HepG2 (cell line): Measurements from ENCODE around the gene SLC22A23. TPM values are rescaled to one million over a fixed set of nuclear protein-coding genes. Genes with fewer than 3 reads are reported as not detected.

Experiments used
- ATAC-seq: fragments of 200-7000 bp; cut with Tn5 transposase; 3 replicates; pipeline ENCODE4 v1.9.1; 2020; ENCODE audit warnings: mild to moderate bottlenecking, moderate library complexity
- BruUV-seq: library from RNA; stranded (reverse); fragments of 400-500 nt; replicated peaks from 2 replicates; lab custom pipeline; 2021; lab: Mats Ljungman, UMichigan
- CTCF ChIA-PET: fragments of 300-600 bp; formaldehyde crosslinking; extraction: SDS; loops from one replicate; lab custom pipeline; 2021; ENCODE audit warnings: low total read pairs, inconsistent platforms, low intra/inter-chr PET ratio; lab: Yijun Ruan, JAX
- POLR2A ChIA-PET: fragments of 350-600 bp; sonication (Branson Sonifier 250); formaldehyde crosslinking; loops from one replicate; lab custom pipeline; 2020; ENCODE audit warnings: antibody characterized with exemption, inconsistent platforms; lab: Yijun Ruan, JAX
- DNase-seq: peaks from one replicate; pipeline ENCODE4 v3.0.0-alpha.2; 2015; ENCODE audit warnings: low spot score
- FAIRE-seq: peaks from 3 replicates; lab custom pipeline; 2011; peaks lifted over from hg19 to GRCh38; lab: Jason Lieb, UNC
- H2AFZ ChIP-seq: one replicate; pipeline ENCODE4 v1.6.1; 2011; ENCODE audit warnings: low read length, inconsistent platforms
- H3K27ac ChIP-seq: fragments of 300-600 bp; 3 replicates; pipeline ENCODE4 v1.8.0; 2011; ENCODE audit warnings: mixed run types, mild to moderate bottlenecking, mixed read lengths, low read length, inconsistent platforms; ENCODE audit not compliant: insufficient read depth; ENCODE audit errors: extremely low read length
- H3K27me3 ChIP-seq, 2 experiments: fragments of 200-600 bp in 1 of 2; 2 replicates in 1 of 2; 3 replicates in 1 of 2; pipeline versions ENCODE4 v1.6.0 to v1.8.0; 2011; ENCODE audit warnings: low read length in 2 of 2, mild to moderate bottlenecking in 2 of 2, moderate library complexity in 2 of 2, inconsistent platforms in 1 of 2; ENCODE audit not compliant: insufficient read depth in 2 of 2, control insufficient read depth in 1 of 2
- H3K36me3 ChIP-seq, 2 experiments: fragments of 200-600 bp in 1 of 2; replicated peaks in 1 of 2; 2 replicates in 1 of 2; 3 replicates in 1 of 2; pipeline versions ENCODE4 v1.5.1 to v1.8.0; 2011; ENCODE audit warnings: low read length in 2 of 2, inconsistent platforms in 1 of 2; ENCODE audit not compliant: insufficient read depth in 2 of 2, control insufficient read depth in 1 of 2
- H3K4me1 ChIP-seq: 2 replicates; pipeline ENCODE4 v1.5.1; 2012; ENCODE audit warnings: low read length, inconsistent platforms; ENCODE audit not compliant: insufficient read depth
- H3K4me2 ChIP-seq: 2 replicates; pipeline ENCODE4 v1.6.0; 2011; ENCODE audit warnings: low read depth, low read length, inconsistent platforms
- H3K4me3 ChIP-seq, 3 experiments: fragments of 200-600 bp in 1 of 3; sonication (generic), shearing (Covaris generic) in 1 of 3; replicated peaks in 1 of 3; 2 replicates each; pipeline ENCODE4 v1.5.1; 2011 to 2016; ENCODE audit warnings: low read length in 3 of 3, inconsistent platforms in 2 of 3, low read depth in 2 of 3, mild to moderate bottlenecking in 2 of 3, control low read depth in 1 of 3, mixed read lengths in 1 of 3; ENCODE audit not compliant: insufficient read depth in 1 of 3
- H3K79me2 ChIP-seq: one replicate; pipeline ENCODE4 v1.6.1; 2011; ENCODE audit warnings: low read length, inconsistent platforms; ENCODE audit not compliant: insufficient read depth
- H3K9ac ChIP-seq: 2 replicates; pipeline ENCODE4 v1.6.0; 2011; ENCODE audit warnings: mild to moderate bottlenecking, low read depth, low read length, inconsistent platforms; ENCODE audit not compliant: insufficient read depth
- H3K9me3 ChIP-seq: 2 replicates; pipeline ENCODE4 v1.5.1; 2012; ENCODE audit warnings: mild to moderate bottlenecking, low read length
- H4K20me1 ChIP-seq: 2 replicates; pipeline ENCODE4 v1.6.0; 2011; ENCODE audit warnings: inconsistent platforms, mild to moderate bottlenecking, low read length, moderate library complexity; ENCODE audit not compliant: insufficient read depth
- ETV5 ChIP-seq: IDR thresholded peaks from 2 replicates; pipeline ENCODE4 v1.6.1; 2018; ENCODE audit warnings: missing biosample characterization, missing genetic modification reagents, inconsistent platforms, borderline replicate concordance
- FIP1L1 ChIP-seq: fragments of 200-400 bp; formaldehyde crosslinking; IDR thresholded peaks from 2 replicates; pipeline ENCODE4 v1.6.1; 2018; ENCODE audit warnings: low read depth, mild to moderate bottlenecking, low read length, moderate library complexity, borderline replicate concordance; ENCODE audit not compliant: insufficient read depth
- NFATC3 ChIP-seq: sonication (generic); formaldehyde crosslinking; IDR thresholded peaks from 2 replicates; pipeline ENCODE4 v1.5.1; 2020; ENCODE audit warnings: mild to moderate bottlenecking, missing genetic modification reagents
- SRF ChIP-seq: IDR thresholded peaks from 2 replicates; pipeline ENCODE4 v1.6.1; 2011; ENCODE audit warnings: mild to moderate bottlenecking, low read depth, low read length, moderate library complexity
- THAP8 ChIP-seq: sonication (generic); formaldehyde crosslinking; IDR thresholded peaks from 2 replicates; pipeline ENCODE4 v1.5.1; 2020; ENCODE audit warnings: missing genetic modification reagents, mild to moderate bottlenecking, borderline replicate concordance
- TMF1 ChIP-seq: sonication (generic); formaldehyde crosslinking; IDR thresholded peaks from 2 replicates; pipeline ENCODE4 v1.8.1; 2022; ENCODE audit warnings: low read depth, missing genetic modification reagents
- U2AF1 ChIP-seq: fragments of 200-400 bp; formaldehyde crosslinking; optimal IDR thresholded peaks from 2 replicates; pipeline ENCODE3; 2017; ENCODE audit warnings: mild to moderate bottlenecking, low read depth, low read length
- ZNF503 ChIP-seq: sonication (generic); formaldehyde crosslinking; IDR thresholded peaks from 2 replicates; pipeline ENCODE4 v1.4.0; 2020; ENCODE audit warnings: missing genetic modification reagents
- WGBS: methylation state at CpG from one replicate; pipeline ENCODE4 v1.1.6; 2017; ENCODE audit warnings: low lambda C conversion rate; 5-methylcytosine and 5-hydroxymethylcytosine counted together
- in situ Hi-C: cut with HindIII; loops from 2 replicates; pipeline ENCODE4 v1.10.0; 2017; ENCODE audit warnings: low pct_unique_long_range_greater_than_20kb; ENCODE audit not compliant: extremely low pct_ligation_motif_present
- intact Hi-C: fragments of 100-400 bp; cut with micrococcal nuclease; formaldehyde crosslinking; loops from one replicate; pipeline ENCODE4 v1.10.0; 2022; ENCODE audit not compliant: unreplicated experiment
- polyA plus RNA-seq, 8 experiments: library from polyadenylated mRNA; depleted of rRNA in 3 of 8; stranded (reverse) in 7 of 8; unstranded in 1 of 8; fragments of >200 nt; fragmentation: Illumina TruSeq in 4 of 8; extraction: Trizol in 4 of 8; gene quantifications; 2 replicates each; pipeline versions ENCODE4 v1.2.1 to v1.2.3, GENCODE V29; 2011 to 2016; ENCODE audit warnings: low read depth in 4 of 8, missing spikeins in 1 of 8, mixed read lengths in 1 of 8; ENCODE audit not compliant: insufficient read depth in 1 of 8
- total RNA-seq, 5 experiments: library from RNA; depleted of rRNA; stranded (reverse); fragments of >200 nt; fragmentation: Illumina TruSeq; extraction: Trizol; gene quantifications; 2 replicates each; pipeline ENCODE4 v1.2.3, GENCODE V29; 2016; ENCODE audit warnings: low read depth in 1 of 5

SLC22A23 gene
- total and polyA plus RNA-seq, 2 of the 13 experiments (the other 11 are each of a cell fraction or from before 2014, with no cell fraction given) = 11.8 to 17.5 TPM

- Histone ChIP-seq H3K9me3 (no peaks in the 10 kb centered on the region), H3K27me3 (peaks cover 1 to 43% of the 10 kb centered on the region in 2 experiments; a peak in 3 of 5 replicates), H3K4me2 (no peak overlapping the region), H4K20me1 (no peaks in the 10 kb centered on the region), H3K4me3 (no peak overlapping the region), H3K27ac (no peak overlapping the region), H3K4me1 (peaks cover 59% of the 10 kb centered on the region), H3K79me2 (no peaks in the 10 kb centered on the region), H2AFZ (no peak overlapping the region), H3K36me3 (no peaks in the 10 kb centered on the region), H3K9ac (no peak overlapping the region)
- ChIA-PET CTCF (interaction anchor here (2.5 kb wide), 1 partner anchor 124 kb away, joined by 20 read pairs; no protein-coding TSS in a partner anchor), POLR2A (interaction anchor here (1.4 to 3.4 kb wide), 2 partner anchors 19 to 21 kb away, joined by 3 to 19 read pairs; no protein-coding TSS in a partner anchor)
- TF ChIP-seq U2AF1 (no peak), TMF1 (no peak), NFATC3 (CRISPR knock-in tag) (no peak), ETV5 (CRISPR knock-in tag) (no peak), SRF (no peak), ZNF503 (CRISPR knock-in tag) (no peak), THAP8 (CRISPR knock-in tag) (no peak), FIP1L1 (no peak)
- FAIRE-seq (no peak), DNase-seq (no peak), ATAC-seq (no peak)
- BruUV-seq = no TSS peak
- in situ Hi-C loops = loop anchor here (5.0 to 10.0 kb wide), 2 partner anchors 113 to 255 kb away; partner anchors contain the start of gene NQO2
- 76% methylated on average over 3 of the region's 3 CpGs for WGBS
- intact Hi-C loops = loop anchor here (2.0 to 5.0 kb wide), 4 partner anchors 43 to 253 kb away; partner anchors contain the start of genes BPHL and NQO2
Measured at GRCh38 chr6:3249821-3250220, 207.0 kb downstream of the SLC22A23 start.
